GM12891 (cell line): ENCODE data around the gene GPR15.

Source experiments
- PAX5 ChIP-seq: IDR thresholded peaks from 2 replicates; pipeline ENCODE4 v1.6.1; 2011; ENCODE audit warnings: low read length, moderate library complexity, mild to moderate bottlenecking; ENCODE audit not compliant: insufficient read depth, severe bottlenecking
- POLR2A ChIP-seq: IDR thresholded peaks from 2 replicates; pipeline ENCODE4 v1.6.1; 2011; ENCODE audit warnings: low read depth, low read length, control low read depth
- POLR2AphosphoS5 ChIP-seq: IDR thresholded peaks from 2 replicates; pipeline ENCODE4 v1.6.1; 2011; ENCODE audit warnings: low read depth, low read length, control low read depth
- POU2F2 ChIP-seq: IDR thresholded peaks from 2 replicates; pipeline ENCODE4 v1.6.1; 2011; ENCODE audit warnings: low read depth, mild to moderate bottlenecking, control low read depth, low read length, moderate library complexity
- SPI1 ChIP-seq: IDR thresholded peaks from 2 replicates; pipeline ENCODE4 v1.6.1; 2011; ENCODE audit warnings: low read depth, low read length, control low read depth
- TAF1 ChIP-seq: IDR thresholded peaks from 2 replicates; pipeline ENCODE4 v1.6.1; 2011; ENCODE audit warnings: low read depth, low read length, control low read depth

GRCh38 chr3:98580401-98581386 is 48.9 kb downstream of the GPR15 start:
- TF ChIP-seq SPI1 (no peak), POLR2AphosphoS5 (no peak), POLR2A (no peak), TAF1 (no peak), POU2F2 (no peak), PAX5 (no peak)
